Stimulated activated CD4-positive, alpha-beta T cell treated with anti-CD3 and anti-CD28 coated beads, Interleukin-4, amount 100 ng/mL, for 24 hours (primary cell): ENCODE measurements around the gene ANXA1.

Experiments
- DNase-seq: peaks from one replicate; pipeline ENCODE4 v3.0.0-alpha.2; 2020

ANXA1 gene

GRCh38 chr9:73151653-73152542 is at the start of gene ANXA1:
ANXA1 (plus strand) TSS chr9:73151865; CDS start chr9:73158536, 6,671 bp downstream.
- DNase-seq, result no peak

- no peak for DNase-seq
These were observed 47.3 kb upstream of the ANXA1 start for GRCh38 chr9:73104342-73104741.

DNA sequence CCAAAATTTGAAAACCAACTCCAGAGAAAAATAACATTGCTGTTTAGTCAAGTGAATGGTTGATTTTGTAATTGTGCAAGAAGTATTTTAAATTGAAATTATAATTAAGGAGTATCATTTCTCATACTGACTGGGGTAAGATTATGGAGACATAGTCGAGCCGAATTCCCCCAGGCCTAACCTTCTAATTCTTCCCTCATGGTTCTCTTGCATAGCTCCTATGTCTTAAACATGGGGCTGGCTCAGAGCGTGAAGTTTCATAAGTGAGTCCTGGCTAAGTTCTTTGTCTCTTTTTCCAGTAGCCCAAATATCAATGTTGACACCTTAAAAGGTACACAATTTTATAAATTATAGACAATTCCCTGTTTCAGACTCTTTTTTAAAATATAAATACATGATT is 46.7 kb upstream of the ANXA1 start:
- no peak for DNase-seq

DNA sequence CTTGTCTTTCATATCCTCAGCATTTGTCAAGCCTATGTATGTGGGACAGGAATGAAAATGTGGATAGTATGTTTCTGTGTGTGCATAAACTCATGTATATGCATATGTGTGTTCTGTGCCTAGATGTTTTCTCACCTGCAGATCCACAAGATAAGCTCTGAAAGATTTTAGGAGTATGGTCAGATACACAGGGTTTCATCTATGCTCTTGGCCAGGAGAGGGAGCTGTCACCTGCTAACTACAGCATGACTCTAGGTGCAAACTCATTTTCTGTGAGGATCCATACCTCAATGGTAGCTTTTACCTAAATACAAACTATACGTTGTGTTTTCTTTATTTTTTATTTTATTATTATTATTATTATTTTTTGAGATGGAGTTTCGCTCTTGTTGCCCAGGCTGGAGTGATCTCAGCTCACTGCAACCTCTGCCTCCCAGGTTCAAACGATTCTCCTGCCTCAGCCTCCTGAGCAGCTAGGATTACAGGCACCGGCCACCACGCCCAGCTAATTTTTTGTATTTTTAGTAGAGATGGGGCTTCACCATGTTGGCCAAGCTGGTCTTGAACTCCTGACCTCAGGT is 44.1 kb upstream of the ANXA1 start:
- peak; percentile 69 for DNase-seq

DNA sequence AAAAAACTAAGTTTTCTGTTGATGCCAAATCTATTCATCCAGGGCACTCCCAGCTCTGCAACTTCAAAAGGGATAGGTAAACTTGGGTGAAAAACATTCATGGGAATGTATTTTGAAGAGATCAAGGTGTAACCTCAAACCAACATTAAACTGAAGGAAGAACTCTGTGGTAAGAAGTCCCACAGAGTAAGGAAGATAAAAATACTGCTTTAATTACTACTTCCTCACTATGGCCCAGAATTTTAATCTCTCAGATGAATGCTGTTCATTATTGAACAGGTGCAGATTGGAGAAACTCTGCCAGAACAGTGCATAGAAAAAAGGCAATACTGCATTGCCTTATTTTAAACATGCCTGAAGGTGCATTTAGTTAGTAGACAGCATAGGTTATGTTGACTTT is 37.6 kb upstream of the ANXA1 start:
- no peak for DNase-seq

DNA sequence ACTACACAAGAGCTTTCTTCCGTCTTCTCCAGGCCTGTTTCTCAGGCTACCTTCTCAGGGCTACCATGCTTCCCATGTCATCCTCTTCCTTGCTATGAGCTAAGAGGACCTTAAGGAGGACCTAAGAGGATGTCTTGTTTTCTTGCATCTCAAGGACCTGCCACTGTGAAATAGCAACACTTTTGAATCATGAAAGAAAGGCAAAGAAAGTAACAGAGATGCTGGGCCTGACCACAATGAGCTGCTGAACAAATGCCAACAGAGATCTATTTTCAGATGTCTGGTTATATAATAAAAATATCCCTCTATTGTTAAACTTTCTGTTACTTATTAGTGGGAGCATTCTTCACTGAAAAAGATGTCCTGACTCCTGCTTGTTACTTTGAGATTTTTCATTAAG is 36.7 kb upstream of the ANXA1 start:
- no peak for DNase-seq

- DNase-seq, result peak; percentile 22
These were observed 35.6 kb upstream of the ANXA1 start for GRCh38 chr9:73116031-73116430.

- DNase-seq, result no peak
These were observed 34.8 kb upstream of the ANXA1 start for GRCh38 chr9:73116880-73117279.

- no peak for DNase-seq
These were observed 33.4 kb upstream of the ANXA1 start for GRCh38 chr9:73118286-73118685.

GRCh38 chr9:73118898-73119554 is 32.6 kb upstream of the ANXA1 start:
- DNase-seq, result no peak

DNA sequence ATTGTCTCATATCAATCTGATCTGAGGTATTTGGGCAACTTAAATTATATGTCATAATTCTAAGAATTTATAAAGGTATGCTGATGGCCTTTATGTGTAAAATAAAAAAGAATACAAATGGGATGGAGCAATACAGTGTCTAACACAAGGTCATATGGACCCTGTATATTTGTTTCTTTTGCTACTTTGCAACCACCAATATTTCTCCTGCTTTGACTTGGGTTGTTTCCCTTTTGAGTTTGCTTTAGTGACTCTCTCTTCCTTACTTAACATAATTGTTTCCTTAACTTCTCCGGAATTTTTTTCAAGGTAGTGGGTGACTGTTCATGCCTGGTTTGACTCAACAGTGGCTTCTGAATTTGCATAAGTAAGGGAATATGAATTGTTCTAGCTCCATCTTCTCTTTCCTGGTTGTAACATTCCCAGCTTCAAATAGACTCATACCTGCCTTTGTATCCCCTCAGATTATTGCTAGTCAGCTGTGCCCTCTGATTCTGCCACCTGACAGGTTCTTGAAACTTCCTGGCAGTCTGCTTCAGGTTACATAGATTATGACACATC is 30.2 kb upstream of the ANXA1 start:
- no peak for DNase-seq

DNA sequence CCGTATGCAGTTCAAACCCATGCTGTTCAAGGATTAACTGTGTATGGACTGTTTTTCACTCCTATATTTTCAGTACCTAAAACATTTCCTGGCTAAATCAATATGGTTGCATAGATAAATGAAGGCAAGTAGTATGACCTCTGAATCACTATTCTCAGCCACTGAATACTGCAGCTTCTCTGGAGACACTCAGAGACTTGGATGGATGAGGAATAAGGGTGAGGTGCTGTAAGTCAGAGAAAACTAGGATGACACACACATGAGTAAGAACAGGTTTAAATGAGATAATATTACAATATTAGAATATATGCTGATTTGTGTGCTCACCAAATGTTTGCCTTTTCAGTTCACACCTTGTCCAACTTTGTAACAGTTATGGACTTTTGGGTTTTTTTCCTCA is 26.0 kb upstream of the ANXA1 start:
- DNase-seq, result no peak

GRCh38 chr9:73129941-73130685 is 21.6 kb upstream of the ANXA1 start:
- DNase-seq, result no peak

DNA sequence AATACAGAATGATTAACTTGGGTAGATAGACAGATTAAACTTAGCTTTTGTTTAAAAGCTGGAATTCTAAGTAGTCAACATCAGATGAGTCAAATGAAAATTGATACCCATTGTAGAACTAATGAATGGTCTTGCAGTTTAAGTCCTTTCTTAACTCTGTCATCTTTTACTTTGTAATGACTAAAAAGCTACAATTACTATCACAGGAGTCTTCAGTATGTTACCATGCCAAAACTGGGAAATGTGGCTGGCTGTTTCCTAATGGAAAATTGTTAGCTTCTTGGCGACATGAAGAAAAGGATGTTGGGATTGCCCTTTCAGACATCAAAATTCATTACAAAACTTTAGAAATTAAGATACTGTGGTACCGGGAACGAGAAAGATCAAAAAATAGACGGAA is 20.2 kb upstream of the ANXA1 start:
- DNase-seq, result no peak

- peak; percentile 65 for DNase-seq
These were observed 19.5 kb upstream of the ANXA1 start for GRCh38 chr9:73132034-73132776.

- no peak for DNase-seq
These were observed 18.5 kb upstream of the ANXA1 start for GRCh38 chr9:73133022-73133651.

GRCh38 chr9:73133921-73134407 is 17.7 kb upstream of the ANXA1 start:
- no peak for DNase-seq

GRCh38 chr9:73135394-73135793 is 16.3 kb upstream of the ANXA1 start:
- no peak for DNase-seq

DNA sequence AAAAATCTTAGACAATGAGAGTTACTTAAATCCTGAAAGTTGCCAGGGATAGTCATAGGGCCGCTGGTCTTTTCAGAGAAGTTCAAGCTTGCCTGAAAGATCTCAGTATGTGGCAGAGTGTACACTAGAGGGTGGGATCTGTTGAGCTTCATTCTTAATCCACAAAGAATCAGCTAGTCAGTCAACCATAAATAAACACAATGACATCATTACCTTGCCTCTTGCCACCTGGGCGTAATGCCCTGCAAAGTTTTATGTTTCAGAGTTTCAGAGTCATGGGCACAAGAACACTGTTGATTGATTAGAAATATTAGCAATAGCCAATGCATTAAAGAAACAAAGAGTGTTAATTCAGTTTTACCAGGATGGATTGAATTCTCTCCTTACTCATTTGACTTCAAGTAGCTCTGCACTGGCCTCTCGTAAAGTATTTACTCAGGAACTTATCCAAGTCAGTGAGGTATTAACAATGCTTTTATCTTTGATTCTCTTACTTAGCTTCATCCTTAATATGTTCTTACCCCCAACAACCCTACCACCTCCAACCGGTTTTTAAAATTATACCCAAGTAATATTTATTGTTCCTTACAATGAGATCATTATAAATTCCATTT is 14.3 kb upstream of the ANXA1 start:
- no peak for DNase-seq

GRCh38 chr9:73137914-73138313 is 13.8 kb upstream of the ANXA1 start:
- DNase-seq, result no peak

GRCh38 chr9:73138516-73138915 is 13.1 kb upstream of the ANXA1 start:
- no peak for DNase-seq
